GM19467 (cell line): Measurements from ENCODE around the gene TNFSF18.

Source experiments
- ATAC-seq: cut with Tn5 transposase; IDR thresholded peaks from one replicate; pipeline ENCODE4 v1.9.1; 2021; ENCODE audit warnings: mild to moderate bottlenecking, moderate library complexity; ENCODE audit not compliant: unreplicated experiment

TNFSF18 gene

GRCh38 chr1:173042806-173043205 is 7.9 kb downstream of the TNFSF18 start:
- ATAC-seq = no peak

DNA sequence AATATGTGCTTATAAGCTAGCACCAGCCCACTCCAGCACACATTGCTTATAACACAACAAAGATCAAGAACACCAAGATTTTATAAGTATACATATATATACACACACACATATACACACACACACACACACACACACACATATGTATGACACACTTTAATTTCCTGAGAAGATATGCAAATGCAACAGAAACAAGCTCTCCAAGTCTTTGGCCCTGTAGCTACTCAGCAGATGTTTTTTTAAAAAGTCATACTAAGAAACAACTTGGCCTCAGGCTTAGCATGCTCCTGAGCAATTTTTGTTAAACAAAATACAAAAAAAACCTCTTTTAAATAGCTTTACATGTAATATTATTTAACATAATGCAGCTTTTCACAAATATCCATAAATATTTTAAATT is 11.1 kb downstream of the TNFSF18 start:
- ATAC-seq = no peak

GRCh38 chr1:173038875-173039554 is 11.7 kb downstream of the TNFSF18 start:
- no peak for ATAC-seq

GRCh38 chr1:173024543-173024942 is 26.2 kb downstream of the TNFSF18 start:
- no peak for ATAC-seq

DNA sequence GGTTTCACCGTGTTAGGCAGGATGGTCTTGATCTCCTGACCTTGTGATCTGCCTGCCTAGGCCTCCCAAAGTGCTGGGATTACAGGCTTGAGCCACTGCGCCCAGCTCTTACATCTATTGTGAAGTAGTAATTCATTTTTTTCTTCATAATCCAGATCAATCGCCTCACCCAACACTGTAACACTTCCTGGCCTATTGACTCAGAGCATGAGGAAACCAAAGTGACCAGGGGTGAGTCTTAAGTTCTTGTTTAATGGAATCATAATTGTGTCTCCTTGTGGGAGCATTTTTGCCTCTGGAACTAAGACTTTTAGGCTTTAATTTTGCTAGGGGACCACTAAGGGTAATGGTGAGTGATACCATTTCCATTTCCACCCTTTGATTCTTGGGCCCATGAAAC is 27.4 kb downstream of the TNFSF18 start:
- no peak for ATAC-seq

DNA sequence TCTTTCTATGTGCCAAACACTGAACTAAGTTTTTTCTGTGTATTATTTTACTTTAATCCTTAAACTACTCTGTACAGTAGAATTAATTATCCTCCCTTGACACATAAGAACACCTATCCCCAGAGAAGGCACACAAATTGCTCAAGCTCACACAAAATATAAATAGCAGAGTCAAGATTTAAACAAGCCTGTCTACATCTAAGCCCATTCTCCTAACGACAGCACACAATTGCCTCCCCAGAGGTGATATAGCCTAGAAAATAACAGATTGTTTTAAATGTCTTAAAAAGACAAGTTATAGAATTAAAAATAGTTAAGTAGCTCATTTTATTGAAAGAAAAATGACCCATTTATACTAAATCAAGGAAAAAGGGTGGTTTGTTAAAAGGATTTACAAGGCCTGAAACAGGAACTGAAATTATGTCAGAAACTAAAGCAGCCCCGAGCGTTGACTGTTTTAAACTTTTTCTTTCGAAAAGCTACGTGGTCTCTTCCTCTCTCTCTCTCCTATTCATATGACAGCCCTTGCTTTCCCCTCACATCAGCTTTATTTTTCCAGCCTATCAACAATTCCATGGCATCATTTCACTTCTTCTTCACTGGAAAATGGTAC is 30.5 kb downstream of the TNFSF18 start:
- peak; percentile 90 for ATAC-seq

DNA sequence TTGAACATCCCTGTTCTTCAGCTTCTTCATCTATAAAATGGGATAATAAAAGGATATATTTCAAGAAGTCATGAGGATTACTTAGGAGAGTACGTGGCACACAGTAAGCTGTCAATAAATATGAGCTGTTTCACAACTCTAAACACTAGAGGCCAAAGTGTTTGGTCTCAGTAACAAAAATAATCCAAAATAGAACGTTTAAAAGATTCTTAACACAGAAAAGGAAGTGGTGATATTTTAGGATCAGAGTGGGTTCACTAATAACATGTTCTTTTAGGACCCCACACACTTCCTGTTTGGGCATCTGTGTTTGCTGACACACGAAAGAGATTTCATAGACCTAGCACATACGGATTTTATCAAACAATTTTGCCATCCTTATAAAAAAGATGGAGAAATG is 32.9 kb downstream of the TNFSF18 start:
- no peak for ATAC-seq

GRCh38 chr1:173016419-173016818 is 34.3 kb downstream of the TNFSF18 start:
- no peak for ATAC-seq

DNA sequence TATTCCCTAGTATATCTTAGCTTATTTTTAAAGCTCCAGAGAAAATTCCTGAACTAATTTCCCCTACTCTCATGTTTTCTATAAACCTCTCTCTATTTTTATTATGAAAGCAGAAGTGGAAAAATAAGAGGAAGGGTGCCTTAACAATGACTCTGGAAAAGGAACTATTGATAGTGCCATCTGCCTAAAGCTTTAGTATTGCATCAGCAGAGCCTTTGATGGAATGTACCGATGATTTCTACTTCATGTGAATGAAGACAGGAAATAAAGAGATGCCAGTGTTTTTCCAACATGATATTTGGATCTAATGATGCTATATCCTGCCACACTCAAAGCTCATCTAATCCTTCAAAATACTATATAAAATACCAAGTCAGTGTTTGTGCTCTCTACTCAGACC is 35.1 kb downstream of the TNFSF18 start:
- no peak for ATAC-seq

DNA sequence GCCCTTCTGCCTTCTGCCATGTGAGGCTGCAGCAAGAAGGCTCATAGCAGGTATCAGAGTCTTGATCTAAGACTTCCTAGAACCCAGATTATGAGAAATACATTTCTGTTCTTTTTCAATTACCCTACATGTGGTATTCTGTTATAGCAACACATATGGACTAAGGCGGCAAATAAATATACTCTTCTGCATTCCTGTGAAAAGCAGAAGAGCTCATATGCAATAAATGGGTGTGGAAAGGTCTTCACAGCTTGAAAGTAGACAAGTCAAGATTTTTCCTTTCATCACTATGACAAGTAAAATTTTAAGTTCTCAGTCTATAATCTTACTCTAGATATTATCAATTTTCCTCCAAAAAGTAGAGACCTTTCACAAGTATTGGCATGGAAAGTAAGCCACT is 36.6 kb downstream of the TNFSF18 start:
- ATAC-seq = no peak

- ATAC-seq = no peak
Observed at GRCh38 chr1:173012126-173012525, 38.6 kb downstream of the TNFSF18 start.

GRCh38 chr1:173009597-173009996 is 41.1 kb downstream of the TNFSF18 start:
- no peak for ATAC-seq

DNA sequence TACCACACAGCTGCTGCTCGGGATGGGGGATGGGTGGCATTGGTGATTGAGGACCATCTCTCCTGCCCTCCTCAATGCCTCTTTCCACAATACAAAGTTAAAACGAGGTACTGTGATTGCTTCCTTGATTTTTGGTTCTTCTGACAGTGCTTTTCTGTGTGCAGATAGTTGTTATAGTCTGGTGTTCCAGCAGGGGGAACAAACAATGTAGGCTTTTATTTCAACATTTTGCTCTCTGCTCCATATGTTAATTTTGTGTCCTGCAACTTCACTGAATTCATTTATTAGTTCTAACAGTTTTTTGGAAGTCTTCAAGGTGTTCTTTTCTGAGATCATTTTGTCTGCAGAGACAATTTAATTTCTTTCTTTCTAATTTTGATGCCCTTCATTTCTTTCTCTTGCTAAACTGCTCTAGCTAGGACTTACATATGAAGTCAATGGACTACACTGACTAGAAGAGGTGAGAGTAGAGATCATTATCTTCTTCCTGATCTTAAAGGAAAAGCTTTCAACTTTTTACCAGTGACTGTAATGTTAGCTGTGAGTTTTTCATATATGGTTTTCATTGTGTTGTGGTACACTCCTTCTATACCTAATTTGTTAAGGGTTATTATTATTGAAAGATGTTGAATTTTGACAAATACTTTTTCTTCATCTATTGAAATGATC is 45.4 kb downstream of the TNFSF18 start:
- ATAC-seq = no peak

DNA sequence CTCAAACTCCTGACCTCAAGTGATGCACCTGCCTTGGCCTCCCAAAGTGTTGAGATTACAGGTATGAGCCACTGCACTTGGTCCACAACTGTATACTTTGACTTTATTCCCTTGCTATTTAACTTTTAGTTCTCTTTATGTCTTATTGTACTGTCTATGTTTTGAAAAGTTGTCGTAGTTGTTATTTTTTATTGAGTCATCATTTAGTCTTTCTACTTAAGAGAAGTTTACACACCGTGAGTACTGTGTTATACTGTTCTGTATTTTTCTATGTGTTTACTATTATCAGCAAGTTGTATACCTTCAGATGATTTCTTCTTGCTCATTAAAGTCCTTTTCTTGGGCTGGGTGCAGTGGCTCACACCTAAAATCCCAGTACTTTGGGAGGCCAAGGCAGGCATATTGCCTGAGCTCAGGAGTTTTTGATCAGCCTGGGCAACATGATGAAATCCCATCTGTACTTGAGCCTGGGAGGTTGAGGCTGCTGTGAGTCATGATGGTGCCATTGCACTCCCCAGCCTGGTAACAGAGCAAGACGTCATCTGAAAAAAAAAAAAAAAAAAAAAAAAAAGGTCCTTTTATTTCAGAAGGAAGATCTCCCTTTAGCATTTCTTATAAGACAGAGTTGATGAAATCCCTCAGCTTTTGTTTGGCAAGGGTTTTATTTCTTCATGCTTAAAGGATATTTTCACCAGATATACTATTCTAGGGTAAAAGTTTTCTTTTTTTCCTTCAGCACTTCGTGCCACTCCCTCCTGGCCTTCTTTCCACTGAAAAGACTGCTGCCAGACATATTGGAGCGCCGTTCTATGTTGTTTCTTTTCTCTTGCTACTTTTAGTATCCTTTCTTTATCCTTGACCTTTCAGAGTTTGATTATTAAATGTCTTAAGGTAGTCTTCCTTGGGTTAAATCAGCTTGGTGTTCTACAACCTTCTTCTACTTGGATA is 47.6 kb downstream of the TNFSF18 start:
- ATAC-seq = no peak

GRCh38 chr1:172999349-172999748 is 51.4 kb downstream of the TNFSF18 start:
- no peak for ATAC-seq

- ATAC-seq = no peak
Observed at GRCh38 chr1:172997941-172998361, 52.8 kb downstream of the TNFSF18 start.

- no peak for ATAC-seq
Observed at GRCh38 chr1:172993640-172994039, 57.1 kb downstream of the TNFSF18 start.

DNA sequence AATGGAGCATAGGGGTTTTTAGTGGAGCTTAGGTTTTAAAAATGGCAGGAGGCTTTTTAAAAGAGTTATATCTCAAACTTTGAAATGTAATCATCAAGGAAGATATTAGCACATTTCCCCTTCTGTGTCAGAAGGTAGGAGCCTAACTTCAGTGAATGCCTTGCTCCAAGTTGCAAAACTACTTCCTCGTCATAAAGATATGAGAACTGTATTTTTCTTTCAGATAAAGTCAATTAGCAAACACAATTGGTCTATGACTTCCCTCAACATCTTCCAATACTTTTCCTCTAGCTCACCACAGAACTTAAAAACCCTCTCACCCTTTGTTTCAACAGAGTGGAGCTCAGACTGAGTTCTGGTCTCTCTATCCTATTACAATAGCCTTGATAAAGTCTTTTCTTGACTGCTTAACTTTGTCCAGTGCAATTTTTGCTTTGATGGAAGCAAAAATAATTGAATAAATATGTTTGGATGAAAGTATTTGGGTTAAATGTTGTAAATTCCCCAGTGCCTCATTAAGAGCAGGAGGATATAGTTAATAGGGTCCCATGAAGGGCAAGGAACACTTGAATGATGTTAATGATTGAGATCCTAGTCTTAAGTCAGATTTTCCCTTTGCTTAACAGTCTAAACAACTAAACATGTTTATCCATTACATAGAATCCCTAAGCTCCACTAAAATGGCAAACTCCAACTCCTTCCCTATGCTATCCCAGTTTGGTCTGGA is 58.9 kb downstream of the TNFSF18 start:
- no peak for ATAC-seq

DNA sequence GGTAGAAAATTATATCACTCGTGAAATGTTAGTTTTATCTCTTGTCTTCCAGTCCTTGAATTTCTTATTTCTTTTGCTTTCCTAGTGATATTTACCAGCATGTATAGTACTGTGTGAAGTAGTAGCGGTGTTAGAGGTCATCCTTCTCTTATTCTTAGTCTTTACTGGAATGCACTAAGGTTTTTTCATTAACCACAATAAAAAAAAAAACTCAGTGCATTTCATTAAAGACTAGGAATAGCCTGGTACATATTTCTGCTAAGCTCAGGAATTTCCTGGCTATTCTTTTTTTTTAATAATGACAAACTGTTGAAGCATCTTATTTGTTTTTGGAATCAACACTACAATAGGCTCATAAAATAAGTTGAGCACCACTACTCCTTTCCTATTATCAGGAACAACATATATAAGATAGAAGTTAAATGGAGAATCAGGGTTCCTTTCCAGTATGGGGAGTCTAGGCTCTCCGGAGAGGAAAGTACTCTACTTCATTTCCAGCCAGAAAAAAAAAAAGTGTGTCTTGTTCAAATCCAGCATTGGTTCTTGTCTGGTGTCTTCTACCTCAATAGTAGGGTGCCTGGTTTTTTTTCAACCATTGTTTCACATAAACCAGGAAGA is 60.0 kb downstream of the TNFSF18 start:
- no peak for ATAC-seq
